H1 (cell line): Measurements from ENCODE around the gene KLHDC10. TPM values are rescaled to one million over a fixed set of nuclear protein-coding genes. Genes with fewer than 3 reads are reported as not detected.

Source experiments
- BACH1 ChIP-seq: IDR thresholded peaks from 2 replicates; pipeline ENCODE4 v1.6.1; 2012; ENCODE audit warnings: low read length, improper control_type of control experiment
- JUN ChIP-seq: IDR thresholded peaks from 2 replicates; pipeline ENCODE4 v1.6.1; 2011; ENCODE audit warnings: low read depth, mild to moderate bottlenecking, improper control_type of control experiment, low read length
- SIN3A ChIP-seq, 2 experiments: IDR thresholded peaks in 1 of 2; conservative IDR thresholded peaks in 1 of 2; 2 replicates each; pipeline ENCODE4 v1.6.1; 2011 to 2012; ENCODE audit warnings: low read length in 2 of 2, improper control_type of control experiment in 1 of 2, low read depth in 1 of 2, mild to moderate bottlenecking in 1 of 2
- SUZ12 ChIP-seq: fragments of 200-600 bp; sonication (generic); IDR thresholded peaks from 2 replicates; pipeline ENCODE4 v1.6.1; 2012; ENCODE audit warnings: mild to moderate bottlenecking, inconsistent platforms, low read length, moderate library complexity, mixed read lengths
- TEAD4 ChIP-seq: IDR thresholded peaks from 2 replicates; pipeline ENCODE4 v1.6.1; 2012; ENCODE audit warnings: low read depth, low read length, inconsistent platforms, mixed read lengths
- polyA plus RNA-seq, 7 experiments: library from polyadenylated mRNA; depleted of rRNA in 3 of 7; stranded (reverse) in 5 of 7; unstranded in 2 of 7; fragments of >200 nt in 5 of 7; fragments of 200-250 nt in 2 of 7; gene quantifications; 1 replicate in 5 of 7; 2 replicates in 1 of 7; 4 replicates in 1 of 7; pipeline versions ENCODE4 v1.2.1 to v1.2.3, GENCODE V29; 2011 to 2013; ENCODE audit warnings: missing spikeins in 2 of 7, mixed read lengths in 2 of 7
- total RNA-seq: library from RNA; stranded (reverse); fragmentation: NEBNext Ultra II Directional; extraction: Animal tissue kit (Norgen Biotek cat#: 25700); gene quantifications from 2 replicates; pipeline ENCODE4 v1.2.1, GENCODE V29; 2021
- TF ChIP-seq, protein P1 (sequence below): IDR thresholded peaks from 2 replicates; pipeline ENCODE4 v1.6.1; 2012; ENCODE audit warnings: inconsistent platforms

The KLHDC10 gene
- total and polyA plus RNA-seq, 2 of the 8 experiments (the other 6 are each of a cell fraction or from before 2014, with no cell fraction given): 6.6 to 14.5 TPM

DNA sequence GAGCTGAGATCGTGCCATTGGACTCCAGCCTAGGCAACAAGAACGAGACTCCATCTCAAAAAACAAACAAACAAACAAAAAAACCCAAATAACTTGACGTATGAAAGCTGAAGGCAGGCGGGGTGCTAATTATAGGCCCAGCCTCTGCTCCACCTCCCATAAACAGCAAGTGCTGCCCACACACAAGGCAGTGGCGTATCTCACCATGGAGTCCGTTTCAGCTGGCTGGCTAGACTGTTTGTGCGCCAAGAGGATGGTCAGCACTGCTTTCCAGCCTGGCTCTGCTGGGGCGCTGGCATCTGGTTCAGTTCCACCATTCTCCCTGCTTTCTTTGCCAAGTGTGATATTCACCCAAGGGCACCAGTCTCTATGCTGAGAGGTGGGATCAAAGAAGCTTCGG lies 48.2 kb upstream of the KLHDC10 start (continued):
- TF ChIP-seq JUN (no peak), BACH1 (no peak), SUZ12 (no peak), TEAD4 (no peak), SIN3A (conservative IDR thresholded peaks at IDR 0.05 in 1 of 2, IDR thresholded peaks at IDR 0.05 in 1 of 2; ENCODE audit: low read depth in 1 of 2, low read length in 2 of 2) (no peak)
- TF ChIP-seq, protein P1, sequence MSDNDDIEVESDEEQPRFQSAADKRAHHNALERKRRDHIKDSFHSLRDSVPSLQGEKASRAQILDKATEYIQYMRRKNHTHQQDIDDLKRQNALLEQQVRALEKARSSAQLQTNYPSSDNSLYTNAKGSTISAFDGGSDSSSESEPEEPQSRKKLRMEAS: no peak
